ENCODE measurements around the gene SLC1A4. TPM values are rescaled to one million over a fixed set of nuclear protein-coding genes. Genes with fewer than 3 reads are reported as not detected.

SLC1A4 gene
- 10 to 100 TPM in 3 of 4 donors, 1 to 10 TPM in 1; 7.2 to 14.4 (median 12.2) TPM for total RNA-seq

GRCh38 chr2:64989126-64989981 lies at the start of gene SLC1A4:
TSS of gene SLC1A4 (plus strand) at chr2:64989399. CDS start at chr2:64989644, 245 bp downstream.
- DNase-seq (ENCODE audit: low spot score in 2 of 2) = peak; percentile 81 to 92
- Histone ChIP-seq H3K9me3 (no peaks in the 10 kb centered on the region), H3K36me3 (no peaks in the 10 kb centered on the region), H3K4me3 (peak within 1 kb of the TSS; percentile 56 to 82 (median 75)), H3K4me1 (peaks cover 0 to 45% (median 0%) of the 10 kb centered on the region in 4 donors), H3K27ac (peak within 1 kb of the TSS; percentile 90 to 98 (median 98)), H3K27me3 (no peaks in the 10 kb centered on the region)
- peak; percentile 38 to 61 for TF ChIP-seq POLR2A (IDR thresholded peaks at IDR 0.05)
- no peak for TF ChIP-seq CTCF (IDR thresholded peaks at IDR 0.05)
- peak in 1 of 2 donors; percentile 88 for TF ChIP-seq EP300 (IDR thresholded peaks at IDR 0.05)
- 0 to 1% methylated on average over 24 to 47 of the region's 109 CpGs for WGBS, 2 donors

- no peak overlapping the region for H3K4me3 ChIP-seq
- no peaks in the 10 kb centered on the region for H3K36me3 ChIP-seq
Measured at GRCh38 chr2:64941143-64941542, 48.1 kb upstream of the SLC1A4 start.

GRCh38 chr2:64941801-64942200 lies 47.4 kb upstream of the SLC1A4 start:
- no peak overlapping the region for H3K27ac ChIP-seq
- no peak for TF ChIP-seq EP300 (IDR thresholded peaks at IDR 0.05)
- no peak for TF ChIP-seq POLR2A (IDR thresholded peaks at IDR 0.05)
- TF ChIP-seq CTCF (IDR thresholded peaks at IDR 0.05) = no peak
- peaks cover 0 to 32% (median 5%) of the 10 kb centered on the region in 4 donors for H3K4me1 ChIP-seq
- no peak for DNase-seq (ENCODE audit: low spot score in 2 of 2)
- H3K36me3 ChIP-seq = no peaks in the 10 kb centered on the region
- 63 to 77% methylated on average over 5 of the region's 5 CpGs for WGBS, 2 donors
- no peaks in the 10 kb centered on the region for H3K9me3 ChIP-seq
- no peak overlapping the region for H3K4me3 ChIP-seq
- no peaks in the 10 kb centered on the region for H3K27me3 ChIP-seq

More at GRCh38 chr2:64941143-64941542, 48.1 kb upstream of the SLC1A4 start:
- Histone ChIP-seq H3K4me1 (peaks cover 0 to 28% (median 3%) of the 10 kb centered on the region in 4 donors), H3K9me3 (no peaks in the 10 kb centered on the region), H3K27me3 (no peaks in the 10 kb centered on the region), H3K27ac (no peak overlapping the region)
- 93 to 94% methylated on average over 3 of the region's 3 CpGs for WGBS, 2 donors
- no peak for DNase-seq (ENCODE audit: low spot score in 2 of 2)
- no peak for TF ChIP-seq POLR2A (IDR thresholded peaks at IDR 0.05)
- TF ChIP-seq CTCF (IDR thresholded peaks at IDR 0.05) = no peak
- TF ChIP-seq EP300 (IDR thresholded peaks at IDR 0.05) = no peak

- Histone ChIP-seq H3K4me1 (peaks cover 0 to 38% (median 5%) of the 10 kb centered on the region in 4 donors), H3K36me3 (no peaks in the 10 kb centered on the region), H3K27me3 (no peaks in the 10 kb centered on the region), H3K4me3 (no peak overlapping the region), H3K27ac (no peak overlapping the region), H3K9me3 (no peaks in the 10 kb centered on the region)
- TF ChIP-seq CTCF (IDR thresholded peaks at IDR 0.05) (no peak), EP300 (IDR thresholded peaks at IDR 0.05) (no peak), POLR2A (IDR thresholded peaks at IDR 0.05) (no peak)
- no peak for DNase-seq (ENCODE audit: low spot score in 2 of 2)
- 85 to 91% methylated on average over 3 to 5 of the region's 5 CpGs for WGBS, 2 donors
Measured at GRCh38 chr2:64942693-64943092, 46.5 kb upstream of the SLC1A4 start.

Data from tibial nerve (tissue), 4 donors.